ENCODE results near the gene DIS3L2. TPM values are rescaled to one million over a fixed set of nuclear protein-coding genes. Genes with fewer than 3 reads are reported as not detected.

Gene DIS3L2
- total and polyA plus RNA-seq, 10 donors = 9.1 to 59.8 (median 35.4) TPM

GRCh38 chr2:232027530-232027929, 66.0 kb downstream of the DIS3L2 start:
- Histone ChIP-seq H3K27me3 (replicated peaks in 1 of 7) (no peaks in the 10 kb centered on the region), H3K36me3 (peaks cover 0 to 77% (median 21%) of the 10 kb centered on the region in 6 donors), H3K4me1 (peaks cover 0 to 3% (median 0%) of the 10 kb centered on the region in 6 donors), H3K4me3 (no peak overlapping the region), H3K9me3 (peaks cover 0 to 3% (median 0%) of the 10 kb centered on the region in 8 donors), H3K27ac (no peak overlapping the region)
- intact Hi-C loops (cut with DNase I; ENCODE audit: low total_unique reads) = no loop called here
- TF ChIP-seq, protein P1, sequence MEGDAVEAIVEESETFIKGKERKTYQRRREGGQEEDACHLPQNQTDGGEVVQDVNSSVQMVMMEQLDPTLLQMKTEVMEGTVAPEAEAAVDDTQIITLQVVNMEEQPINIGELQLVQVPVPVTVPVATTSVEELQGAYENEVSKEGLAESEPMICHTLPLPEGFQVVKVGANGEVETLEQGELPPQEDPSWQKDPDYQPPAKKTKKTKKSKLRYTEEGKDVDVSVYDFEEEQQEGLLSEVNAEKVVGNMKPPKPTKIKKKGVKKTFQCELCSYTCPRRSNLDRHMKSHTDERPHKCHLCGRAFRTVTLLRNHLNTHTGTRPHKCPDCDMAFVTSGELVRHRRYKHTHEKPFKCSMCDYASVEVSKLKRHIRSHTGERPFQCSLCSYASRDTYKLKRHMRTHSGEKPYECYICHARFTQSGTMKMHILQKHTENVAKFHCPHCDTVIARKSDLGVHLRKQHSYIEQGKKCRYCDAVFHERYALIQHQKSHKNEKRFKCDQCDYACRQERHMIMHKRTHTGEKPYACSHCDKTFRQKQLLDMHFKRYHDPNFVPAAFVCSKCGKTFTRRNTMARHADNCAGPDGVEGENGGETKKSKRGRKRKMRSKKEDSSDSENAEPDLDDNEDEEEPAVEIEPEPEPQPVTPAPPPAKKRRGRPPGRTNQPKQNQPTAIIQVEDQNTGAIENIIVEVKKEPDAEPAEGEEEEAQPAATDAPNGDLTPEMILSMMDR (IDR thresholded peaks at IDR 0.05 in 8 of 11, conservative IDR thresholded peaks at IDR 0.05 in 3 of 11) = no peak
- TF ChIP-seq POLR2AphosphoS5 (IDR thresholded peaks at IDR 0.05) = no peak
- TF ChIP-seq POLR2A (IDR thresholded peaks at IDR 0.05) = no peak
- no peak for DNase-seq

DNA sequence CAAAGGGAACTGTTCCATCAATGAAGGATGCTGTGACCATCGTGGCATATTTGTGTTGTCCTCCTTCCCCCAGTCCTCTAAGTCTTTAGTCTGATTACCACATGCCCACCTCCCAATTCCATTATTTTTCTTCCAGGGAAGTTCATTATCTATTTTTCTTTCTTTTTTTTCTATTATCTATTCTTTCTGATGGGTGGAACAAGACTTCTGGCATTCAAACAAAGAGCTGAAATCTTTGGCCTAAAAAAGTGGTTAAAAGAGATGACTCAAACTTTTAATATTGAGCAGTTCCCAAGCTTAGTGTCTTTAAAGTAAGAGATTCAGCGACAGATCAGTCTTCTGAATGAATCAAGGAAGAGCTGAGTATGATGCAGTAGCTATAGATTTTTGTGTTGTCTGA, 66.6 kb downstream of the DIS3L2 start:
- intact Hi-C loops (cut with DNase I; ENCODE audit: low total_unique reads) = no loop called here
- Histone ChIP-seq H3K36me3 (peaks cover 0 to 77% (median 20%) of the 10 kb centered on the region in 6 donors), H3K4me3 (no peak overlapping the region), H3K4me1 (no peaks in the 10 kb centered on the region), H3K27ac (no peak overlapping the region), H3K9me3 (peaks cover 0 to 5% (median 0%) of the 10 kb centered on the region in 8 donors), H3K27me3 (replicated peaks in 1 of 7) (no peaks in the 10 kb centered on the region)
- TF ChIP-seq POLR2AphosphoS5 (IDR thresholded peaks at IDR 0.05) (no peak), POLR2A (IDR thresholded peaks at IDR 0.05) (no peak)
- TF ChIP-seq, protein P1 (IDR thresholded peaks at IDR 0.05 in 8 of 11, conservative IDR thresholded peaks at IDR 0.05 in 3 of 11) = no peak
- 83 to 97% (median 89%) methylated on average over 2 of the region's 2 CpGs for WGBS, 5 donors
- DNase-seq = no peak

GRCh38 chr2:232028631-232029030, 67.1 kb downstream of the DIS3L2 start:
- no peak for DNase-seq
- H3K27me3 ChIP-seq (replicated peaks in 1 of 7) = no peaks in the 10 kb centered on the region
- H3K36me3 ChIP-seq = peaks cover 0 to 73% (median 16%) of the 10 kb centered on the region in 6 donors
- no peak overlapping the region for H3K4me3 ChIP-seq
- no peak overlapping the region for H3K27ac ChIP-seq
- peaks cover 0 to 5% (median 0%) of the 10 kb centered on the region in 8 donors for H3K9me3 ChIP-seq
- no peaks in the 10 kb centered on the region for H3K4me1 ChIP-seq
- TF ChIP-seq, protein P1 (IDR thresholded peaks at IDR 0.05 in 8 of 11, conservative IDR thresholded peaks at IDR 0.05 in 3 of 11) = no peak
- TF ChIP-seq POLR2A (IDR thresholded peaks at IDR 0.05) (no peak), POLR2AphosphoS5 (IDR thresholded peaks at IDR 0.05) (no peak)
- intact Hi-C loops (cut with DNase I; ENCODE audit: low total_unique reads) = no loop called here

DNA sequence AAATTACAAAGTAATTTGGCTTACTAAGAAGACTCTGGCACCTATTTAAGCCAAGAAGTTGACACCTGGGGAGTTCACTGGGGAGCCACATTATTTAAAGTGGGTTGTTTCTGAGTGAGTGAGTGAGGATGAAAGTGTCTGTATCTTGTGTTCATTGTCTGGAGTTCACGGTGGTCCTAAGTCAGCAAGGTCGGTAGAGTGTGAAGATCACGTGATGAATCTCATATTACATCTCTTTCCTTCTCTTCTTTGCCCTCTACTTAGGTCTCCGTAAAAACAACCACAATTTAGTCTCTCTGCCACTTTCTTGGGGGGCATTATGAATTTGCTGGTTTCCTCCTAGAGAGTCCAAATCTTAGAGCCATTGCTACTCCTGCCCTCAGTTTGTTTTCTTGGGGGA, 67.8 kb downstream of the DIS3L2 start:
- Histone ChIP-seq H3K27me3 (replicated peaks in 1 of 7) (no peaks in the 10 kb centered on the region), H3K4me1 (no peaks in the 10 kb centered on the region), H3K4me3 (no peak overlapping the region), H3K27ac (no peak overlapping the region), H3K36me3 (peaks cover 0 to 66% (median 10%) of the 10 kb centered on the region in 6 donors), H3K9me3 (peaks cover 0 to 8% (median 0%) of the 10 kb centered on the region in 8 donors)
- TF ChIP-seq, protein P1 (IDR thresholded peaks at IDR 0.05 in 8 of 11, conservative IDR thresholded peaks at IDR 0.05 in 3 of 11) = no peak
- TF ChIP-seq POLR2AphosphoS5 (IDR thresholded peaks at IDR 0.05) (no peak), POLR2A (IDR thresholded peaks at IDR 0.05) (no peak)
- DNase-seq = no peak
- intact Hi-C loops (cut with DNase I; ENCODE audit: low total_unique reads) = no loop called here
- 65 to 88% (median 67%) methylated on average over 4 of the region's 4 CpGs for WGBS, 5 donors
